ENCODE measurements around the gene TRIM47. TPM values are rescaled to one million over a fixed set of nuclear protein-coding genes. Genes with fewer than 3 reads are reported as not detected.
A peak's percentile ranks its signal among the peaks of the same experiment; 100 is the strongest.

TRIM47 gene
- total RNA-seq, 1 experiment from 2014 or later, result 6.9 TPM

DNA sequence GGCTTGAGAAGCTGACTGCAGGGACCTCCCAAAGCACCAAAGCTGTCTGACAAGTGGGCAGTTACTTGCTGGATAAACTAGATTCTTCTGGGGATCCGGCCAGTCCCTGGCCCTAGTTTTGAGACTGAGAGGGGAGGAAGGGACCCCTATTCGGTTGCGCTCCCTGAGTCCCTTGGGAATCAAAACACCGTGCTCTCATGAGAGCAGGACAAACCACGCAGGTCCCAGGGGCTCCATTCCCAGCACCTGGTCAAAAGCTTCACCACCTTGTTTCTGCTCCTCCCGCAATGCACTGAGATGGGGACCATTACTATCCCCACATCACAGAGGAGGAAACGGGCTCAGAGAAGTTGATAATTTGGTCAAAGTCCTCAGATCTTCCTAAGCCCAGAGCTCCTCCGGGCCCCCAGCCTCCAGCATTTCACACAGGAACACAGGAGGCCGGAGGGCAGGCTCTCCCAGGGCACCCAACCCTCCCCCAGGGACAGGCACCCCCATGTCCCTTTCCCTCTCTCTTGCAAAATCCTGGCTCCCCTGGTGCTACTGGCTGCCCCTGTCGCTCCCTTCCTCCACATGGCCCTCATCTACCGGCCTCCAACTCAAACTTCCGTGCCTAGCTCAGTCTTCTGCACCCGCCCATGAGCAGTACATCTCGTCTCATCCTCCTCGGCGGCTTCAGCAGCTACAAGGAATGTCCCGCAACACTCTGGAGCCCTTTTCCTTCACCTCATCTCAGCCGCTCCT lies 15.1 kb upstream of the TRIM47 start:
- no peak overlapping the region for H2AK5ac ChIP-seq (ENCODE audit: insufficient read length, low read length)
- peaks cover 25 to 28% of the 10 kb centered on the region in 2 experiments for H3K4me1 Mint-ChIP-seq
- H3K4me1 ChIP-seq (ENCODE audit: insufficient read depth, low read length), result no peaks in the 10 kb centered on the region; the same call in 1 of the 2 replicates
- no peak overlapping the region for H3K18ac ChIP-seq (ENCODE audit: insufficient read length, low read depth, low read length)
- H4K8ac ChIP-seq (replicated peaks; ENCODE audit: insufficient read length, low read depth, low read length), result no peak overlapping the region
- no peak overlapping the region for H4K5ac ChIP-seq (ENCODE audit: insufficient read length, low read depth, low read length)
- H3K36me3 Mint-ChIP-seq (ENCODE audit: insufficient read depth in 1 of 3, low read depth in 3 of 3), result peaks cover 11 to 36% (median 24%) of the 10 kb centered on the region in 3 experiments
- no peak overlapping the region for H3T11ph ChIP-seq (ENCODE audit: low read length)
- no peak overlapping the region for H2AFZ ChIP-seq (ENCODE audit: low read length)
- H4K91ac ChIP-seq (ENCODE audit: insufficient read length, low read depth, low read length), result no peak overlapping the region
- no peak overlapping the region for H2BK5ac ChIP-seq (ENCODE audit: insufficient read length, low read length)
- H3K27ac ChIP-seq (ENCODE audit: insufficient read length, low read depth, low read length), result no peak overlapping the region
- H2BK15ac ChIP-seq (ENCODE audit: low read depth, low read length), result no peak overlapping the region
- no peak overlapping the region for H2BK20ac ChIP-seq (ENCODE audit: low read depth, low read length, poor library complexity, severe bottlenecking)
- no peak overlapping the region for H2BK120ac ChIP-seq (ENCODE audit: low read depth, low read length, poor library complexity, severe bottlenecking)
- H3K79me2 ChIP-seq (ENCODE audit: insufficient read depth, low read length), result no peaks in the 10 kb centered on the region
- H3K27me3 Mint-ChIP-seq (ENCODE audit: low read depth), result no peaks in the 10 kb centered on the region; the same call in 1 of the 2 replicates
- no peak overlapping the region for H2BK12ac ChIP-seq (ENCODE audit: insufficient read length, low read depth, low read length)
- peak; percentile 28 for DNase-seq
- H3K27ac Mint-ChIP-seq, result peak overlapping the region in 2 of 3 experiments; percentile 24 to 79; a peak in 4 of 7 replicates
- no peaks in the 10 kb centered on the region for H3K27me3 ChIP-seq (ENCODE audit: insufficient read depth, low read length)
- H3K23me2 ChIP-seq (ENCODE audit: insufficient read length, low read depth, low read length, poor library complexity, severe bottlenecking), result peaks cover 8% of the 10 kb centered on the region
- no peaks in the 10 kb centered on the region for H3K9me3 Mint-ChIP-seq
- TF ChIP-seq, protein P1, sequence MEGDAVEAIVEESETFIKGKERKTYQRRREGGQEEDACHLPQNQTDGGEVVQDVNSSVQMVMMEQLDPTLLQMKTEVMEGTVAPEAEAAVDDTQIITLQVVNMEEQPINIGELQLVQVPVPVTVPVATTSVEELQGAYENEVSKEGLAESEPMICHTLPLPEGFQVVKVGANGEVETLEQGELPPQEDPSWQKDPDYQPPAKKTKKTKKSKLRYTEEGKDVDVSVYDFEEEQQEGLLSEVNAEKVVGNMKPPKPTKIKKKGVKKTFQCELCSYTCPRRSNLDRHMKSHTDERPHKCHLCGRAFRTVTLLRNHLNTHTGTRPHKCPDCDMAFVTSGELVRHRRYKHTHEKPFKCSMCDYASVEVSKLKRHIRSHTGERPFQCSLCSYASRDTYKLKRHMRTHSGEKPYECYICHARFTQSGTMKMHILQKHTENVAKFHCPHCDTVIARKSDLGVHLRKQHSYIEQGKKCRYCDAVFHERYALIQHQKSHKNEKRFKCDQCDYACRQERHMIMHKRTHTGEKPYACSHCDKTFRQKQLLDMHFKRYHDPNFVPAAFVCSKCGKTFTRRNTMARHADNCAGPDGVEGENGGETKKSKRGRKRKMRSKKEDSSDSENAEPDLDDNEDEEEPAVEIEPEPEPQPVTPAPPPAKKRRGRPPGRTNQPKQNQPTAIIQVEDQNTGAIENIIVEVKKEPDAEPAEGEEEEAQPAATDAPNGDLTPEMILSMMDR (conservative IDR thresholded peaks at IDR 0.05), result no peak
- no peaks in the 10 kb centered on the region for H3K79me1 ChIP-seq (ENCODE audit: insufficient read depth, low read depth, low read length, poor library complexity, severe bottlenecking)
- H3K4me3 Mint-ChIP-seq, result peak overlapping the region in 1 of 2 experiments; percentile 33; a peak in 2 of 5 replicates
- H4K20me1 ChIP-seq (ENCODE audit: control insufficient read depth, insufficient read depth, insufficient read length), result no peaks in the 10 kb centered on the region
- no peak overlapping the region for H3K56ac ChIP-seq (ENCODE audit: insufficient read length, low read depth, low read length)
- no peaks in the 10 kb centered on the region for H3K9me3 ChIP-seq (ENCODE audit: control insufficient read depth, low read depth, low read length)
- no peak overlapping the region for H3K9ac ChIP-seq (ENCODE audit: extremely low read depth, insufficient read length, low read length)
- no peak overlapping the region for H3K4me2 ChIP-seq (ENCODE audit: insufficient read depth, insufficient read length, low read length)
- no peak overlapping the region for H3K4ac ChIP-seq (ENCODE audit: low read depth, low read length)
- H3K14ac ChIP-seq (ENCODE audit: insufficient read depth, low read length), result no peak overlapping the region; the same call in 1 of the 2 replicates
- no CpG with 5 or more reads among the region's 18 CpGs for WGBS (ENCODE audit: extremely low coverage, insufficient read length, low lambda C conversion rate)
- H3K23ac ChIP-seq (ENCODE audit: insufficient read length, low read depth, low read length), result no peak overlapping the region

Measured in H9 (cell line).